Smooth muscle cell (in vitro differentiated cells): ENCODE results near the gene DTX3. TPM values are rescaled to one million over a fixed set of nuclear protein-coding genes. Genes with fewer than 3 reads are reported as not detected.
A peak's percentile ranks its signal among the peaks of the same experiment; 100 is the strongest.

ENCODE experiments used
- DNase-seq: peaks from one replicate; lab custom pipeline; 2025; ENCODE audit not compliant: unreplicated experiment; lab: John Stamatoyannopoulos, UW
- H2AFZ ChIP-seq: fragments of 200-600 bp; sonication (generic); 2 replicates; pipeline ENCODE4 v1.6.0; 2016; ENCODE audit warnings: antibody characterized with exemption, low read depth, mild to moderate bottlenecking
- H3F3A ChIP-seq: fragments of 200-600 bp; sonication (generic); 2 replicates; pipeline ENCODE4 v1.6.0; 2017; ENCODE audit warnings: antibody characterized with exemption, low read depth
- H3K27ac ChIP-seq: fragments of 200-600 bp; sonication (generic); 2 replicates; pipeline ENCODE4 v1.5.1; 2016; ENCODE audit warnings: low read depth, mild to moderate bottlenecking
- H3K27me3 ChIP-seq: fragments of 200-600 bp; sonication (generic); 2 replicates; pipeline ENCODE4 v1.6.1; 2016; ENCODE audit warnings: low read depth, mild to moderate bottlenecking
- H3K36me3 ChIP-seq: fragments of 200-600 bp; sonication (generic); 2 replicates; pipeline ENCODE4 v1.5.1; 2016; ENCODE audit warnings: low read depth
- H3K4me1 ChIP-seq: fragments of 200-600 bp; sonication (generic); 2 replicates; pipeline ENCODE4 v1.5.1; 2016; ENCODE audit warnings: low read depth
- H3K4me2 ChIP-seq: fragments of 200-600 bp; sonication (generic); 2 replicates; pipeline ENCODE4 v1.6.0; 2016; ENCODE audit warnings: mild to moderate bottlenecking
- H3K4me3 ChIP-seq: fragments of 200-600 bp; sonication (generic); 2 replicates; pipeline ENCODE4 v1.5.1; 2016; ENCODE audit warnings: mild to moderate bottlenecking
- H3K79me2 ChIP-seq: fragments of 200-600 bp; sonication (generic); 2 replicates; pipeline ENCODE4 v1.6.0; 2016; ENCODE audit warnings: low read depth, mild to moderate bottlenecking
- H3K9ac ChIP-seq: fragments of 200-600 bp; sonication (generic); 2 replicates; pipeline ENCODE4 v1.6.0; 2016; ENCODE audit warnings: low read depth
- H3K9me3 ChIP-seq: fragments of 200-600 bp; sonication (generic); replicated peaks from 2 replicates; pipeline ENCODE4 v1.5.1; 2016; ENCODE audit warnings: low read depth
- H4K20me1 ChIP-seq: fragments of 200-600 bp; sonication (generic); 2 replicates; pipeline ENCODE4 v1.6.0; 2016; ENCODE audit warnings: low read depth
- WGBS: methylation state at CpG from one replicate; pipeline ENCODE4 v1.1.7; 2016; ENCODE audit warnings: low lambda C conversion rate; 5-methylcytosine and 5-hydroxymethylcytosine counted together
- polyA plus RNA-seq: library from polyadenylated mRNA; unstranded; fragments of >200 nt; fragmentation: Nextera tagmentation; extraction: Ambion mirVana; gene quantifications from 2 replicates; pipeline ENCODE4 v1.2.1, GENCODE V29; 2016
- total RNA-seq: library from RNA; depleted of rRNA; stranded (reverse); fragments of >200 nt; gene quantifications from 2 replicates; pipeline ENCODE4 v1.2.3, GENCODE V29; 2014
- TF ChIP-seq, protein P1 (sequence below): fragments of 200-600 bp; sonication (generic); IDR thresholded peaks from 2 replicates; pipeline ENCODE4 v1.5.1; 2017; ENCODE audit warnings: borderline replicate concordance, mild to moderate bottlenecking, antibody characterized with exemption; ENCODE audit not compliant: insufficient read depth, poor library complexity, severe bottlenecking

Gene DTX3
- total and polyA plus RNA-seq, 2 experiments from 2014 or later = 29.4 to 43.0 TPM

DNA sequence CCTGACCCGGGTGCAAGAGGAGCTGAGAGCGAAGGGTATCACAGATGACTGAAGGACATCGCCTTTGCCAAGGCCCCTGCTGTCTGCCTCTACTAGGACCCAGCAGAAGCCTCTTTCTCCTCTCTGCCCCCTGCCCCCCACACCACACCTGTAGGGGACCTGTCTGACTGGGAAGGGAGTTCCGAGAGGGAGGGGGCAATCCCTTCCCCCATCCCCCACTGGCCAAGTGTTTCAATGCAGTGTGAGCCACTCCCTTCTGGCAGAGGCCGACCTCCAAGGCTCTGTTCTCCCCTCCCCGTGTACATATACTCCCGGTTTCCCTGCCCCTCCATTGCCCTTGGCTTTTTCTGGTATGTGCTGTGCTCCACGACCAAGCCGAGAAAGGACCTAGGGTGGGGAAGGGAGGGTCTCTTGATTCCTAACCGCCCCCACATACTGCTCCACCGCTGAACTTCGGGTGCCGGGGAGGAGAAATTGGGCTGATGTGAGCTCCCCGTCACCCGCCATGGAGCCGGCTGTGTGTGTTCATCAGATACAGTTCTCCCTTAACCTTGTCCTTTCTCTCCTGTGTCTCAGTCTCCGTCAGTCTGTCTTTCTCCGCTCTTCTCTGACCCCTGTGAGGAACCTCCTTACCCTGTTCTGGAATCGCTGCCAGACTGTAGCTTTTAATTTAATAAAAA is 4.6 kb downstream of the DTX3 start:
- Histone ChIP-seq H3K4me3 (no peak overlapping the region), H3K4me1 (peaks cover 21% of the 10 kb centered on the region), H3F3A (peaks cover 19% of the 10 kb centered on the region), H3K9ac (no peak overlapping the region), H3K79me2 (no peaks in the 10 kb centered on the region), H3K36me3 (no peaks in the 10 kb centered on the region), H3K27ac (no peak overlapping the region), H2AFZ (no peak overlapping the region), H4K20me1 (no peaks in the 10 kb centered on the region), H3K9me3 (no peaks in the 10 kb centered on the region), H3K4me2 (no peak overlapping the region), H3K27me3 (no peaks in the 10 kb centered on the region)
- no peak for DNase-seq
- TF ChIP-seq, protein P1, sequence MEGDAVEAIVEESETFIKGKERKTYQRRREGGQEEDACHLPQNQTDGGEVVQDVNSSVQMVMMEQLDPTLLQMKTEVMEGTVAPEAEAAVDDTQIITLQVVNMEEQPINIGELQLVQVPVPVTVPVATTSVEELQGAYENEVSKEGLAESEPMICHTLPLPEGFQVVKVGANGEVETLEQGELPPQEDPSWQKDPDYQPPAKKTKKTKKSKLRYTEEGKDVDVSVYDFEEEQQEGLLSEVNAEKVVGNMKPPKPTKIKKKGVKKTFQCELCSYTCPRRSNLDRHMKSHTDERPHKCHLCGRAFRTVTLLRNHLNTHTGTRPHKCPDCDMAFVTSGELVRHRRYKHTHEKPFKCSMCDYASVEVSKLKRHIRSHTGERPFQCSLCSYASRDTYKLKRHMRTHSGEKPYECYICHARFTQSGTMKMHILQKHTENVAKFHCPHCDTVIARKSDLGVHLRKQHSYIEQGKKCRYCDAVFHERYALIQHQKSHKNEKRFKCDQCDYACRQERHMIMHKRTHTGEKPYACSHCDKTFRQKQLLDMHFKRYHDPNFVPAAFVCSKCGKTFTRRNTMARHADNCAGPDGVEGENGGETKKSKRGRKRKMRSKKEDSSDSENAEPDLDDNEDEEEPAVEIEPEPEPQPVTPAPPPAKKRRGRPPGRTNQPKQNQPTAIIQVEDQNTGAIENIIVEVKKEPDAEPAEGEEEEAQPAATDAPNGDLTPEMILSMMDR = no peak
- WGBS = 56% methylated on average over 19 of the region's 19 CpGs

DNA sequence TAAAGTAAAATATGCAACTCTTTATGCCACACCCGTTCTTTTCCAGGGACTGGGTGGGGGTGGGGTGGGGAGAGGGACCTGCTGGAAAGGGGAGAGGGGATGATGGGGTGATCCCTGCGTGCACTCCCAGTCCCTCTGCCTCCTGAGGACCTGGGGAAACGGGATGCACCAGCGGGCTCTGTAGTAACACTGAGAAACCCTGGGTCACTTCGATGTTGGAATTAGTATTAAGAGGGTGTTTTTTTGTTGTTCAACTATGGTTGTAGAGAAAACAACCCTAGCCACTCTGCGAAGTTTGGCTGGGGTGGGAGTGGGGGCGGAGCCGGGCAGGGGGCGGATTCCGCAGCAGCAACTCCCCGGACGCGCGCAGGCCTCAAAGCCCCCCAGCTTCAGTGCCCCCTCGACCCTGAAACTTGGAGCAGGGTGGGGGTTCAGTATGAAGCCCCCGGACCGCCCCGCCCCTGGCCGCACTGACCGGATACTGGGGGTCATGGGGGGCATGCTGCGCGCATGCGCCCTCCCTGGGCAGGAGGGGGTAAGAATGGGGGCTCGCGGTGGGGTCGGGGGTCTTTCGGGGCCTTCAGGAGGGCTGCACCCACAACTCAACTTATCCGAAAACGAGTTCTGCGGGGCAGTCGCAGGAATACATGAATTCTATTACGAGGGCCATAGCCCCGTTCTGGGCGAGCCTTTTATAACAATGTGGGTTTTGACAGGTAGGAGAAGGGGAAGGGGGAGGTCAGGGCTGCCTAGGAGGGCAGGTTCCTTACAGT is 5.3 kb downstream of the DTX3 start:
- 12% methylated on average over 22 of the region's 34 CpGs for WGBS

DNA sequence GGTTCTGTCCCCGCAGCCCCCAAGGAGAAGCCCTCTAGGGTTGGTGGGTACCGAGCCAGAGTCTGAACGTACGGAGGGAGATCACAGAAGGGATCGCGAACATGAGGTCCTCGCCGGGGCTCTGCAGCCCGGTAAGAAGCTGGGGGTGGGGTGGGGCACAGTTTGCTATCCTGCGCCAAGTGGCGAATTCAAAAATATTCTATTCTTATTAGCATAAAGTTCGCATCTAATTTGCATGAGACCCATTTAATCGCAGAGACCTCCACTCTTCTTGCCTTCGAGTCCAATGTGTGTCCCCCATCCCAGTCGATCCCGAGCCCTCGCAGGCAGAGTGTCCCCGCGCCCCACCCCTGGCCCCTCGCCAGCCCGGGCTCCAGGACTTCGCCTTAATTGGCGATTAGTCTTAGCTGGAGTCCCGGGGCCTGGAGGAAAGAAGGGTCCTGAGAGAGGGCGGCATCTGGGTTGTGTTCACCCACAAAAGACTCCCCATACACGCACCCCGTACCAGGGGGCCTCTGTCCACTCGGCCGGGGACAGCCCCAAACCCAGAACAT is 6.0 kb downstream of the DTX3 start:
- H3K9me3 ChIP-seq = no peaks in the 10 kb centered on the region
- H3K27ac ChIP-seq = no peak overlapping the region
- H3K27me3 ChIP-seq = no peaks in the 10 kb centered on the region
- H4K20me1 ChIP-seq = no peaks in the 10 kb centered on the region
- H3K9ac ChIP-seq = no peak overlapping the region
- WGBS = 4% methylated on average over 28 of the region's 29 CpGs
- no peaks in the 10 kb centered on the region for H3K36me3 ChIP-seq
- TF ChIP-seq, protein P1 = no peak
- peak overlapping the region; percentile 95 for H3K4me2 ChIP-seq
- H2AFZ ChIP-seq = peak overlapping the region; percentile 80
- DNase-seq = no peak
- peak overlapping the region; percentile 77 for H3K4me3 ChIP-seq
- H3F3A ChIP-seq = peaks cover 19% of the 10 kb centered on the region
- H3K79me2 ChIP-seq = no peaks in the 10 kb centered on the region
- peaks cover 17% of the 10 kb centered on the region for H3K4me1 ChIP-seq

More for the DNA sequence above, 5.3 kb downstream of the DTX3 start:
- TF ChIP-seq, protein P1 = no peak
- Histone ChIP-seq H3K9me3 (no peaks in the 10 kb centered on the region), H3F3A (peaks cover 19% of the 10 kb centered on the region), H3K27ac (no peak overlapping the region), H3K4me3 (peak overlapping the region; percentile 77), H4K20me1 (no peaks in the 10 kb centered on the region), H3K79me2 (no peaks in the 10 kb centered on the region), H3K4me2 (peak overlapping the region; percentile 95), H3K9ac (no peak overlapping the region), H3K27me3 (no peaks in the 10 kb centered on the region), H3K36me3 (no peaks in the 10 kb centered on the region), H3K4me1 (peaks cover 20% of the 10 kb centered on the region), H2AFZ (peak overlapping the region; percentile 80)
- DNase-seq = no peak
